ENCODE data around the gene HLCS. TPM values are rescaled to one million over a fixed set of nuclear protein-coding genes. Genes with fewer than 3 reads are reported as not detected.
"Not testable (repeated sequence)": the region's sequence is repeated elsewhere in the genome, so short reads cannot be mapped to it uniquely, and the experiment has no call there.

The HLCS gene
- total RNA-seq, 1 experiment from 2014 or later = 18.9 TPM

GRCh38 chr21:36834192-36834591 lies 132.3 kb downstream of the HLCS start:
- in situ Hi-C loops (cut with HindIII; ENCODE audit: low sequenced_read_pairs) = no loop called here
- DNase-seq (ENCODE audit: low spot score) = no peak

GRCh38 chr21:36830100-36830499 lies 136.4 kb downstream of the HLCS start:
- in situ Hi-C loops (cut with HindIII; ENCODE audit: low sequenced_read_pairs) = no loop called here
- no peak for DNase-seq (ENCODE audit: low spot score)

- no peak for DNase-seq (ENCODE audit: low spot score)
- in situ Hi-C loops (cut with HindIII; ENCODE audit: low sequenced_read_pairs) = no loop called here
Measured at GRCh38 chr21:36828891-36829515, 137.5 kb downstream of the HLCS start.

GRCh38 chr21:36828208-36828607 lies 138.3 kb downstream of the HLCS start:
- DNase-seq (ENCODE audit: low spot score) = no peak
- in situ Hi-C loops (cut with HindIII; ENCODE audit: low sequenced_read_pairs) = no loop called here

GRCh38 chr21:36825658-36826057 lies 140.8 kb downstream of the HLCS start:
- DNase-seq (ENCODE audit: low spot score) = no peak
- in situ Hi-C loops (cut with HindIII; ENCODE audit: low sequenced_read_pairs) = no loop called here

GRCh38 chr21:36821032-36821299 lies 145.5 kb downstream of the HLCS start:
- no peak for DNase-seq (ENCODE audit: low spot score)
- in situ Hi-C loops (cut with HindIII; ENCODE audit: low sequenced_read_pairs) = no loop called here

- no peak for DNase-seq (ENCODE audit: low spot score)
- in situ Hi-C loops (cut with HindIII; ENCODE audit: low sequenced_read_pairs) = no loop called here
Measured at GRCh38 chr21:36820176-36821031, 146.1 kb downstream of the HLCS start.

- no peak for DNase-seq (ENCODE audit: low spot score)
- in situ Hi-C loops (cut with HindIII; ENCODE audit: low sequenced_read_pairs) = no loop called here
Measured at GRCh38 chr21:36817732-36818450, 148.6 kb downstream of the HLCS start.

- in situ Hi-C loops (cut with HindIII; ENCODE audit: low sequenced_read_pairs) = no loop called here
- DNase-seq (ENCODE audit: low spot score) = no peak
Measured at GRCh38 chr21:36816561-36817130, 149.8 kb downstream of the HLCS start.

- DNase-seq (ENCODE audit: low spot score); in situ Hi-C loops (cut with HindIII; ENCODE audit: low sequenced_read_pairs): not testable (repeated sequence)
Measured at GRCh38 chr21:36816026-36816425, 150.4 kb downstream of the HLCS start.

- in situ Hi-C loops (cut with HindIII; ENCODE audit: low sequenced_read_pairs) = no loop called here
- DNase-seq (ENCODE audit: low spot score) = no peak
Measured at GRCh38 chr21:36815284-36815683, 151.2 kb downstream of the HLCS start.

- in situ Hi-C loops (cut with HindIII; ENCODE audit: low sequenced_read_pairs) = no loop called here
- no peak for DNase-seq (ENCODE audit: low spot score)
Measured at GRCh38 chr21:36813052-36813451, 153.4 kb downstream of the HLCS start.

- DNase-seq (ENCODE audit: low spot score) = no peak
Measured at GRCh38 chr21:36811762-36812161, 154.7 kb downstream of the HLCS start.

GRCh38 chr21:36810443-36810842 lies 156.0 kb downstream of the HLCS start:
- in situ Hi-C loops (cut with HindIII; ENCODE audit: low sequenced_read_pairs) = no loop called here
- no peak for DNase-seq (ENCODE audit: low spot score)

More at GRCh38 chr21:36811762-36812161, 154.7 kb downstream of the HLCS start:
- in situ Hi-C loops (cut with HindIII; ENCODE audit: low sequenced_read_pairs) = no loop called here

- no peak for DNase-seq (ENCODE audit: low spot score)
- in situ Hi-C loops (cut with HindIII; ENCODE audit: low sequenced_read_pairs) = no loop called here
Measured at GRCh38 chr21:36807422-36807928, 159.0 kb downstream of the HLCS start.

- no peak for DNase-seq (ENCODE audit: low spot score)
- in situ Hi-C loops (cut with HindIII; ENCODE audit: low sequenced_read_pairs) = no loop called here
Measured at GRCh38 chr21:36806103-36806502, 160.4 kb downstream of the HLCS start.

GRCh38 chr21:36804874-36805611 lies 161.4 kb downstream of the HLCS start:
- in situ Hi-C loops (cut with HindIII; ENCODE audit: low sequenced_read_pairs) = no loop called here
- peak; percentile 30 for DNase-seq (ENCODE audit: low spot score)

- in situ Hi-C loops (cut with HindIII; ENCODE audit: low sequenced_read_pairs) = no loop called here
- DNase-seq (ENCODE audit: low spot score) = peak; percentile 60
Measured at GRCh38 chr21:36803816-36804439, 162.5 kb downstream of the HLCS start.

All from G401 (cell line).